ENCODE results near the gene OR4D2.

The OR4D2 gene

DNA sequence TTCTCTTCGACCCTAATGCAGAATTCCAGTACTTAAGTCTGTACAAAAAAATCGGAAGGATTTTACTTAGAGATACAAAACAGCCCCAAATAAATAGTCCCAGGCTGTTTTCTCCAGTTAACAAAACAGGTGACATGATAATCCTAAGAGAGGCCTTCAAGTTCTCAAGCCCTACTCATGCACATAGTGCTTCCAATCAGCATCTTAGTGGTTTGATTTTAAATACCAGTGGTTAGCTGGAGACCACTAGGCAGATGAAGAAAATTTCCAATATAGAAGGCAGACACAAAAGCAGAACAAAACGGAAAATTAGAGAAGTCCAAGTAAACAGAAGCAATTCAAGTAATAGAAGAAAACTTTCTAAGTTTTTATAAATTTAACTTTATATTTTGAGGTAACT lies 5.2 kb upstream of the OR4D2 start:
- TF ChIP-seq FOXK2 (IDR thresholded peaks at IDR 0.05) (no peak), NFRKB (IDR thresholded peaks at IDR 0.05) (no peak), ELF4 (IDR thresholded peaks at IDR 0.05) (no peak), SUZ12 (IDR thresholded peaks at IDR 0.05) (no peak), ARNT (IDR thresholded peaks at IDR 0.05) (no peak), ZNF384 (IDR thresholded peaks at IDR 0.05) (no peak), FOXA1 (IDR thresholded peaks at IDR 0.05) (no peak), SP1 (IDR thresholded peaks at IDR 0.05) (no peak), TARDBP (IDR thresholded peaks at IDR 0.05) (no peak), BHLHE40 (IDR thresholded peaks at IDR 0.05; ENCODE audit: borderline replicate concordance) (no peak), FOXM1 (IDR thresholded peaks at IDR 0.05; ENCODE audit: borderline replicate concordance) (no peak), LEF1 (IDR thresholded peaks at IDR 0.05; ENCODE audit: borderline replicate concordance) (no peak), HDGF (IDR thresholded peaks at IDR 0.05; ENCODE audit: borderline replicate concordance) (no peak), L3MBTL2 (conservative IDR thresholded peaks at IDR 0.05) (no peak), CTBP1 (IDR thresholded peaks at IDR 0.05; ENCODE audit: borderline replicate concordance) (no peak)
- TF ChIP-seq, protein P1, sequence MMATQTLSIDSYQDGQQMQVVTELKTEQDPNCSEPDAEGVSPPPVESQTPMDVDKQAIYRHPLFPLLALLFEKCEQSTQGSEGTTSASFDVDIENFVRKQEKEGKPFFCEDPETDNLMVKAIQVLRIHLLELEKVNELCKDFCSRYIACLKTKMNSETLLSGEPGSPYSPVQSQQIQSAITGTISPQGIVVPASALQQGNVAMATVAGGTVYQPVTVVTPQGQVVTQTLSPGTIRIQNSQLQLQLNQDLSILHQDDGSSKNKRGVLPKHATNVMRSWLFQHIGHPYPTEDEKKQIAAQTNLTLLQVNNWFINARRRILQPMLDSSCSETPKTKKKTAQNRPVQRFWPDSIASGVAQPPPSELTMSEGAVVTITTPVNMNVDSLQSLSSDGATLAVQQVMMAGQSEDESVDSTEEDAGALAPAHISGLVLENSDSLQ (IDR thresholded peaks at IDR 0.05) = no peak
- CTCF ChIA-PET = interaction anchor here (0.8 kb wide), 1 partner anchor 40 kb away, joined by 3 read pairs; no protein-coding TSS in a partner anchor
- DNase-seq (ENCODE audit: extremely low spot score) = no peak
- POLR2A ChIA-PET = no interaction called here

- CTCF ChIA-PET = interaction anchor here (0.6 kb wide), 1 partner anchor 1445 kb away, joined by 3 read pairs; no protein-coding TSS in a partner anchor
- POLR2A ChIA-PET = no interaction called here
- DNase-seq (ENCODE audit: extremely low spot score) = no peak
- TF ChIP-seq L3MBTL2 (conservative IDR thresholded peaks at IDR 0.05) (no peak), ELF4 (IDR thresholded peaks at IDR 0.05) (no peak), SP1 (IDR thresholded peaks at IDR 0.05) (no peak), LEF1 (IDR thresholded peaks at IDR 0.05; ENCODE audit: borderline replicate concordance) (no peak), TARDBP (IDR thresholded peaks at IDR 0.05) (no peak), HDGF (IDR thresholded peaks at IDR 0.05; ENCODE audit: borderline replicate concordance) (no peak), SUZ12 (IDR thresholded peaks at IDR 0.05) (no peak), ARNT (IDR thresholded peaks at IDR 0.05) (no peak), BHLHE40 (IDR thresholded peaks at IDR 0.05; ENCODE audit: borderline replicate concordance) (no peak), CTBP1 (IDR thresholded peaks at IDR 0.05; ENCODE audit: borderline replicate concordance) (no peak), FOXM1 (IDR thresholded peaks at IDR 0.05; ENCODE audit: borderline replicate concordance) (no peak), FOXK2 (IDR thresholded peaks at IDR 0.05) (no peak), FOXA1 (IDR thresholded peaks at IDR 0.05) (no peak), NFRKB (IDR thresholded peaks at IDR 0.05) (no peak), ZNF384 (IDR thresholded peaks at IDR 0.05) (no peak)
- TF ChIP-seq, protein P1 (IDR thresholded peaks at IDR 0.05) = no peak
Observed at GRCh38 chr17:58165981-58166380, 801 bp upstream of the OR4D2 start.

DNA sequence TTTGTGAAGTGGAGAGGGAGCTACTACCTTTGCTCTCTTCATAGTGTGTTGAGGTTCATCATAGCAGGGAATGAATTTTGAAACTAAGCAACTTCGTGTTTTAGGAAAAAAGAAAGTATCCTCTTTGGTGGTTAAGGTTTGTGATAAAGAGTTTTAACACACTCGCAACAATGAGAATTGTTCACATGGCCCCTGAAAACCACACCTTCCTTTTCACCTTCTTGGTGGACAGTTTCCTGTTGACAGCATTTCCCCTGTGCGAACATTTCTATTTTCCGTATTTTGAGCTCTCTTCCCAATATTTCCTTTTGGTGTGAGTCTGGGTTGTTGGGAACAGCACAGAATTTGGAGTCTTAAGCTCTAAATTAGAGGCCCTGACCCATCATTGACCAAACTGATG lies 3.8 kb downstream of the OR4D2 start:
- CTCF ChIA-PET = interaction anchor here (0.5 to 0.6 kb wide), 2 partner anchors 35 to 924 kb away, joined by 3 to 8 read pairs; no protein-coding TSS in a partner anchor
- TF ChIP-seq L3MBTL2 (conservative IDR thresholded peaks at IDR 0.05) (no peak), SUZ12 (IDR thresholded peaks at IDR 0.05) (no peak), ZNF384 (IDR thresholded peaks at IDR 0.05) (no peak), FOXK2 (IDR thresholded peaks at IDR 0.05) (no peak), FOXA1 (IDR thresholded peaks at IDR 0.05) (no peak), SP1 (IDR thresholded peaks at IDR 0.05) (no peak), TARDBP (IDR thresholded peaks at IDR 0.05) (no peak), BHLHE40 (IDR thresholded peaks at IDR 0.05; ENCODE audit: borderline replicate concordance) (no peak), CTBP1 (IDR thresholded peaks at IDR 0.05; ENCODE audit: borderline replicate concordance) (no peak), FOXM1 (IDR thresholded peaks at IDR 0.05; ENCODE audit: borderline replicate concordance) (no peak), HDGF (IDR thresholded peaks at IDR 0.05; ENCODE audit: borderline replicate concordance) (no peak), NFRKB (IDR thresholded peaks at IDR 0.05) (no peak), ARNT (IDR thresholded peaks at IDR 0.05) (no peak), LEF1 (IDR thresholded peaks at IDR 0.05; ENCODE audit: borderline replicate concordance) (no peak)
- TF ChIP-seq, protein P1 (IDR thresholded peaks at IDR 0.05) = no peak

DNA sequence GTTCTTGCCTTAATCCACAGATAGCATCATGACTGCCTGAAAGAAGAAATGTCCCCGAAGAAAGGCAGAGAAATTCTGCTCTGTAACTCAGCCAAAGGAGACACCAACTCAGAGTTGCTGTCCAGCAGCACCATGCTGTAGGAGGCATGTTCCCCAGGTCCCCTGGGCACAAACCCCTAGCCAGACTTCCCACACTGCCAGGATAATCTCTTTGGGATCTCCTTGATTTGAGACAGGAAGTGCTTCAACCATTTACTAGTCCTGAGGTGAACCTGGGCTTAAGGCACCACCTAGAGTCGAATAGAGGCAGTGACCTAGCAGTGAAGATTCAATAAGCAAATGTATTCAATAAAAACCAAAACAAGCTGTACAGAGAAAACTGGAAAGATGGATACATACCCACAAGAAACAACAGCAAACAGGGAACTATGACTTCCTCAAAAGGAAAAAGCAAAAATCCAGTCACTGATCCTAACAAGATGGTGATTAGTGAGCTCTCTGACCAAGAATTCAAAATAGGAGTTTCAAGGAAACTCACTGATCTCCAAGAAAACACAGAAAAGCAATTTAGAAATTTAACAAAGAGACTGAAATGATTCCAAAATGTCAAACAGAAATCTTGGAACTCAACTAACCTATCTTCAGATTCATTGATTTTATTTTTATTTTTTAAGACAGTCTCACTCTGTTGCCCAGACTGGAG lies 5.7 kb downstream of the OR4D2 start:
- TF ChIP-seq ZNF384 (IDR thresholded peaks at IDR 0.05) (no peak), LEF1 (IDR thresholded peaks at IDR 0.05; ENCODE audit: borderline replicate concordance) (no peak), L3MBTL2 (conservative IDR thresholded peaks at IDR 0.05) (no peak), BHLHE40 (IDR thresholded peaks at IDR 0.05; ENCODE audit: borderline replicate concordance) (no peak), FOXM1 (IDR thresholded peaks at IDR 0.05; ENCODE audit: borderline replicate concordance) (no peak), FOXA1 (IDR thresholded peaks at IDR 0.05) (no peak)
- CTCF ChIA-PET = interaction anchor here (0.7 to 1.3 kb wide), 8 partner anchors 15 to 205 kb away, joined by 3 to 4 read pairs (median 3); no protein-coding TSS in a partner anchor
- peak; percentile 64 for DNase-seq (ENCODE audit: extremely low spot score)
- POLR2A ChIA-PET = no interaction called here

More for the DNA sequence above, 3.8 kb downstream of the OR4D2 start:
- POLR2A ChIA-PET = no interaction called here
- no peak for DNase-seq (ENCODE audit: extremely low spot score)

GRCh38 chr17:58174871-58175270 lies 8.1 kb downstream of the OR4D2 start:
- TF ChIP-seq LEF1 (IDR thresholded peaks at IDR 0.05; ENCODE audit: borderline replicate concordance) (no peak), ZNF384 (IDR thresholded peaks at IDR 0.05) (no peak), TARDBP (IDR thresholded peaks at IDR 0.05) (no peak), SUZ12 (IDR thresholded peaks at IDR 0.05) (no peak), FOXK2 (IDR thresholded peaks at IDR 0.05) (no peak), ARNT (IDR thresholded peaks at IDR 0.05) (no peak), CTBP1 (IDR thresholded peaks at IDR 0.05; ENCODE audit: borderline replicate concordance) (no peak), FOXA1 (IDR thresholded peaks at IDR 0.05) (no peak), NFRKB (IDR thresholded peaks at IDR 0.05) (no peak), L3MBTL2 (conservative IDR thresholded peaks at IDR 0.05) (no peak), BHLHE40 (IDR thresholded peaks at IDR 0.05; ENCODE audit: borderline replicate concordance) (no peak), HDGF (IDR thresholded peaks at IDR 0.05; ENCODE audit: borderline replicate concordance) (no peak), FOXM1 (IDR thresholded peaks at IDR 0.05; ENCODE audit: borderline replicate concordance) (no peak)
- TF ChIP-seq, protein P1 (IDR thresholded peaks at IDR 0.05) = no peak
- POLR2A ChIA-PET = interaction anchor here (1.1 kb wide), 1 partner anchor 18 kb away, joined by 3 read pairs; no protein-coding TSS in a partner anchor
- no peak for DNase-seq (ENCODE audit: extremely low spot score)
- CTCF ChIA-PET = no interaction called here

All from HEK293T (cell line).